BE2C (cell line): ENCODE data around the gene CDK2AP2.
"Not testable (repeated sequence)": the region's sequence is repeated elsewhere in the genome, so short reads cannot be mapped to it uniquely, and the experiment has no call there.

Experiments used
- DNase-seq: peaks from one replicate; pipeline ENCODE4 v3.0.0-alpha.2; 2020
- H3K27me3 ChIP-seq: fragments of 250-450 bp; sonication (Bioruptor Pico); 2 replicates; pipeline ENCODE4 v1.5.1; 2020; ENCODE audit warnings: mild to moderate bottlenecking
- H3K36me3 ChIP-seq: fragments of 250-450 bp; sonication (Bioruptor Pico); 2 replicates; pipeline ENCODE4 v1.5.1; 2020; ENCODE audit warnings: mild to moderate bottlenecking
- H3K4me1 ChIP-seq: fragments of 250-450 bp; sonication (Bioruptor Pico); 2 replicates; pipeline ENCODE4 v1.5.1; 2020
- H3K4me3 ChIP-seq: 2 replicates; pipeline ENCODE4 v1.5.1; 2011; ENCODE audit warnings: low read depth, low read length
- H3K9me3 ChIP-seq: fragments of 250-450 bp; sonication (Bioruptor Pico); 2 replicates; pipeline ENCODE4 v1.5.1; 2020
- CTCF ChIP-seq: IDR thresholded peaks from 2 replicates; pipeline ENCODE4 v1.5.1; 2012; ENCODE audit warnings: mild to moderate bottlenecking, low read depth, low read length

CDK2AP2 gene

GRCh38 chr11:67489203-67489884 is 18.6 kb downstream of the CDK2AP2 start:
- Histone ChIP-seq H3K4me1 (no peaks in the 10 kb centered on the region), H3K9me3 (no peaks in the 10 kb centered on the region), H3K27me3 (no peaks in the 10 kb centered on the region), H3K36me3 (peaks cover 9% of the 10 kb centered on the region), H3K4me3 (no peak overlapping the region)
- DNase-seq = no peak
- TF ChIP-seq CTCF = no peak

- Histone ChIP-seq H3K4me1 (no peaks in the 10 kb centered on the region), H3K36me3 (peaks cover 9% of the 10 kb centered on the region), H3K4me3 (no peak overlapping the region), H3K9me3 (0 out of 2 replicates have a peak, but pooled peaks cover 8% of the 10 kb centered on the region), H3K27me3 (no peaks in the 10 kb centered on the region)
- TF ChIP-seq CTCF = no peak
- DNase-seq = no peak
Measured at GRCh38 chr11:67486481-67487195, 21.3 kb downstream of the CDK2AP2 start.

GRCh38 chr11:67485873-67486361 is 22.0 kb downstream of the CDK2AP2 start:
- H3K4me1 ChIP-seq, H3K27me3 ChIP-seq, H3K36me3 ChIP-seq, H3K4me3 ChIP-seq, H3K9me3 ChIP-seq, DNase-seq: not testable (repeated sequence)

- Histone ChIP-seq H3K27me3 (no peaks in the 10 kb centered on the region), H3K4me3 (no peak overlapping the region), H3K9me3 (0 out of 2 replicates have a peak, but pooled peaks cover 8% of the 10 kb centered on the region), H3K36me3 (peaks cover 3% of the 10 kb centered on the region), H3K4me1 (no peaks in the 10 kb centered on the region)
- no peak for TF ChIP-seq CTCF
- DNase-seq = no peak
Measured at GRCh38 chr11:67484847-67485311, 23.1 kb downstream of the CDK2AP2 start.

GRCh38 chr11:67483831-67484665 is 23.9 kb downstream of the CDK2AP2 start:
- no peak for TF ChIP-seq CTCF
- H3K27me3 ChIP-seq = no peaks in the 10 kb centered on the region
- no peak overlapping the region for H3K4me3 ChIP-seq
- no peak for DNase-seq
- peaks cover 3% of the 10 kb centered on the region for H3K36me3 ChIP-seq
- no peaks in the 10 kb centered on the region for H3K4me1 ChIP-seq
- 0 out of 2 replicates have a peak, but pooled peaks cover 8% of the 10 kb centered on the region for H3K9me3 ChIP-seq
